HG02884 (cell line): ENCODE results near the gene BCO2.
"Not testable (repeated sequence)": the region's sequence is repeated elsewhere in the genome, so short reads cannot be mapped to it uniquely, and the experiment has no call there.

Experiments used
- ATAC-seq: cut with Tn5 transposase; IDR thresholded peaks from one replicate; pipeline ENCODE4 v1.9.1; 2021; ENCODE audit warnings: mild to moderate bottlenecking, moderate library complexity; ENCODE audit not compliant: unreplicated experiment

BCO2 gene

GRCh38 chr11:112174789-112175598 lies at the start of gene BCO2:
TSS of gene BCO2 (plus strand) at chr11:112175512. CDS start at chr11:112175602, 90 bp downstream.
- ATAC-seq = no peak

GRCh38 chr11:112127056-112127455 lies 48.3 kb upstream of the BCO2 start:
- ATAC-seq = no peak

- ATAC-seq = no peak
Observed at GRCh38 chr11:112128483-112129121, 46.7 kb upstream of the BCO2 start.

- no peak for ATAC-seq
Observed at GRCh38 chr11:112129656-112130055, 45.7 kb upstream of the BCO2 start.

- ATAC-seq = no peak
Observed at GRCh38 chr11:112132737-112133136, 42.6 kb upstream of the BCO2 start.

GRCh38 chr11:112134473-112134872 lies 40.8 kb upstream of the BCO2 start:
- no peak for ATAC-seq

- ATAC-seq = no peak
Observed at GRCh38 chr11:112143597-112143996, 31.7 kb upstream of the BCO2 start.

GRCh38 chr11:112150517-112150916 lies 24.8 kb upstream of the BCO2 start:
- no peak for ATAC-seq

- ATAC-seq = no peak
Observed at GRCh38 chr11:112156153-112156955, 19.0 kb upstream of the BCO2 start.

- no peak for ATAC-seq
Observed at GRCh38 chr11:112156956-112157766, 18.2 kb upstream of the BCO2 start.

- ATAC-seq = no peak
Observed at GRCh38 chr11:112159098-112160065, 15.9 kb upstream of the BCO2 start.

- ATAC-seq = no peak
Observed at GRCh38 chr11:112160091-112160848, 15.0 kb upstream of the BCO2 start.

- no peak for ATAC-seq
Observed at GRCh38 chr11:112161012-112161411, 14.3 kb upstream of the BCO2 start.

GRCh38 chr11:112162200-112162599 lies 13.1 kb upstream of the BCO2 start:
- not testable (repeated sequence) for ATAC-seq

- no peak for ATAC-seq
Observed at GRCh38 chr11:112162761-112163546, 12.4 kb upstream of the BCO2 start.

GRCh38 chr11:112163875-112164685 lies 11.2 kb upstream of the BCO2 start, which contains the start of gene IL18:
TSS of gene IL18 (minus strand) at chr11:112164094. CDS start at chr11:112155053, 9,041 bp downstream.
- ATAC-seq = no peak

GRCh38 chr11:112165049-112165448 lies 10.3 kb upstream of the BCO2 start:
- ATAC-seq = no peak
